Stomach (tissue), 4 donors: Measurements from ENCODE around the gene FAM25A.
"Not testable (repeated sequence)": the region's sequence is repeated elsewhere in the genome, so short reads cannot be mapped to it uniquely, and the experiment has no call there.

Source experiments
- CTCF ChIP-seq, 7 experiments: fragments of 450-650 bp in 4 of 7; fragments of 200-600 bp in 3 of 7; sonication (generic) in 3 of 7; IDR thresholded peaks; one replicate each; pipeline ENCODE4 v1.5.1; 2016 to 2019; ENCODE audit warnings: antibody characterized with exemption in 7 of 7, control low read depth in 2 of 7, mild to moderate bottlenecking in 1 of 7
- EP300 ChIP-seq: sonication (generic); formaldehyde crosslinking; IDR thresholded peaks from one replicate; pipeline ENCODE4 v1.6.1; 2017; ENCODE audit warnings: antibody characterized with exemption
- POLR2A ChIP-seq, 4 donors: fragments of 450-650 bp; IDR thresholded peaks; one replicate each; pipeline ENCODE4 v1.6.1; 2016; ENCODE audit warnings: antibody characterized with exemption in 4 of 4, control low read depth in 2 of 4, mild to moderate bottlenecking in 1 of 4, moderate library complexity in 1 of 4
- POLR2AphosphoS5 ChIP-seq, 3 donors: sonication (generic); formaldehyde crosslinking; IDR thresholded peaks; one replicate each; pipeline ENCODE4 v1.6.1; 2016; ENCODE audit warnings: antibody characterized with exemption in 3 of 3

GRCh38 chr10:86981020-86981419 is 39.1 kb upstream of the FAM25A start:
- not testable (repeated sequence) for TF ChIP-seq EP300; POLR2AphosphoS5 (IDR thresholded peaks at IDR 0.05); CTCF (IDR thresholded peaks at IDR 0.05); POLR2A (IDR thresholded peaks at IDR 0.05)
